ENCODE results near the gene TRPM6.

TRPM6 gene

GRCh38 chr9:74696520-74696919 lies 191.2 kb downstream of the TRPM6 start:
- DNase-seq: no peak

GRCh38 chr9:74691058-74691457 lies 196.7 kb downstream of the TRPM6 start:
- DNase-seq: no peak

- no peak for DNase-seq
Observed at GRCh38 chr9:74683322-74683721, 204.4 kb downstream of the TRPM6 start.

GRCh38 chr9:74681906-74682305 lies 205.8 kb downstream of the TRPM6 start:
- no peak for DNase-seq

DNA sequence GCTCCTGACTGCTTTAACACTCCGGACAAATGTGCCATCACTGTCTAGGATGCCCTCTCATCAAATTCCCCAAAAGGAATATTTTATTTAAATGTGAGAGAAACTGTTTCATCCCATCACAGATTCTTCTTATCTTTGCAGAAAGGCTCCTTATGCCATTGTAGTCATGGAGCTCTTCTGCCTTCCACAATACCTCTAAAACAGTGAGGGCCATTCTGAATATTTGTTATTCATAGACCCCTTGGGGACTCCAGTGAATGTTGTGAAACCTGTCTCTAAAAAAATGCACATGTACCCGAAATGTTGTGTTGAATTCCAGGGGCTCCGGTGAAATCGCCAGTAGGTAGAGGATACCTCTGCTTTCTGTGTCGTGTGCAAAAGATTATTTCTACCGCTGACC lies 213.6 kb downstream of the TRPM6 start:
- no peak for DNase-seq

All from CD4-positive, alpha-beta T cell treated with Interleukin-17A for 4 hours (primary cell).